Occipital lobe (tissue), 2 donors: ENCODE data around the gene LDLRAD4. TPM values are rescaled to one million over a fixed set of nuclear protein-coding genes. Genes with fewer than 3 reads are reported as not detected.
A peak's percentile ranks its signal among the peaks of the same experiment; 100 is the strongest.

Experiments
- DNase-seq: peaks from one replicate; lab custom pipeline; 2025; lab: John Stamatoyannopoulos, UW
- total RNA-seq: library from RNA; depleted of rRNA; stranded (reverse); fragments of >200 nt; gene quantifications from one replicate; pipeline ENCODE4 v1.2.3, GENCODE V29; 2014

LDLRAD4 gene
- total RNA-seq, 1 donor from 2014 or later = 129 TPM

DNA sequence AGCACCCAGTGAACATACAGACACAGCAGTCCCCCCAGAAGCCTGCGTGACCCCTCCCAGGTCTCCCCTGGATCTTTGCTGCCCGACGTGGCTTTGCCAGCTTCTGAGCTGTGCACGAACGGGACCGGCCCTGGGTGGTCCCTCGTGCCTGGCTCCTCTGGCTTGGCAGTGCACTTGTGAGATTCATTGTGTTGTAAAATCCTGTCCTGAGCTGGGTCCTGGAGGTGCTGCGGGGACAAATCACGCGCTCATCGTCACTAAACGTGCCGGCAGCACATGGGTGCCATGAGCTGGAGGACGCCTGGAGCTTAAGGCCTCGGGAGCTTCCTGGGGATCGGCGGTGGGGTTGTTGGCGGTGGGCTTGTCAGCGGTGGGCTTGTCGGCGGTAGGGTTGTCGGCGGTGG, 402.9 kb downstream of the LDLRAD4 start:
- no peak for DNase-seq

DNA sequence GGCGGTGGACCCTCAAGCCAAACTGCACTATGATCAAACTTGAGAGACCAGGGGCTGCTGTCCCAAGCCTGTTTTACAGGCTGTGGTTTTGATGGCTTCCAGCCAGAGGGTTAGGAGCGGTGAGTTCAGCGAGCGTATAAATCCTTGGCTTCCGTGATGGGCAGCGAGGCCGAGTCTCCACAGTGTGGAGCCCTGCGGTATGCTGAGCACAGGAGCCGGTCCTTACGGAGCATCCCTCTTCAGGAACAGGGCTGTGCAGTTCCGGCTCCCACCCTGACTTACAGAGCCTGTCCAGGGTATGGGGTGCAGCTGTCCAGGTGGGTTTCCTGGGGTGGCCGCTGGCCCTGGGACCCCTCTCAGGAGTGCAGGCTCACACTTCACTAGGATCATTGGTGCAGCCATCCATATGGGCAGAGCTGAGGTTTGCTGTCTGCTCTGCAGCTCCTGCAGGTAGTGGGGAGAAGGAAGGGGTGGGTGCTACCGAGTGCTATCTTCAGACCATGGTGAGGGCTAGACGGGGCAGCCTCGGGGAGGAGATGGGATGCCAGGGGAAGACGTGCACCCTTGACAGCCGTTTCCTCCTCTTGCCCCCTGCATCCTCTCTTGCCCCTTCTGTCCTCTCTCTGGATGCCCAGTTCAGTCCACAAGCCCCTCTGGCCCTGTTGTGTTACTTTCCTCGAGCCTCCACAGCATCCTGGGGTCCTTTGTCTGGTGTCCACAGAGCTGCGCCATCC, 403.5 kb downstream of the LDLRAD4 start:
- no peak for DNase-seq

DNA sequence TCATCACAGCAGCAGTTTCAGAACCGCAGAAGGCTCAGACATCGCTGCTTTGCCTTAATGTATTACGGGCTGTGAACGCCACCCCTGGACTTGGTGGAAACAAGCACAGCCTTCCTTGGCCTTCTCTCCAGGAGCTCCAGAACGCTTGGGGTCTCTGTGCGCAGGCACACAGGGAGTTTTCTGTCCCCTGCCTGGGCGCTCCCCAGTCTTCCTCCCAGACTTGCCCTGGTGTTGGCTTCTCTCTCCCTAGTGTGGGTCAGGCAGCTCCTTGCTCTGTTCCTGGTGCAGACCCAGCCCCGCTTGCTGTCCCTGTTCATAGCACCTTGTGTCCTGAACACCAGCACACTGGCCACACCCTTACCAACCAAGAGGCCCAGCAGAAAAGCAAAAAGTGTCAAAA, 404.2 kb downstream of the LDLRAD4 start:
- no peak for DNase-seq

GRCh38 chr18:13623348-13623747, 404.8 kb downstream of the LDLRAD4 start:
- no peak for DNase-seq

GRCh38 chr18:13623871-13624270, 405.3 kb downstream of the LDLRAD4 start:
- no peak for DNase-seq

DNA sequence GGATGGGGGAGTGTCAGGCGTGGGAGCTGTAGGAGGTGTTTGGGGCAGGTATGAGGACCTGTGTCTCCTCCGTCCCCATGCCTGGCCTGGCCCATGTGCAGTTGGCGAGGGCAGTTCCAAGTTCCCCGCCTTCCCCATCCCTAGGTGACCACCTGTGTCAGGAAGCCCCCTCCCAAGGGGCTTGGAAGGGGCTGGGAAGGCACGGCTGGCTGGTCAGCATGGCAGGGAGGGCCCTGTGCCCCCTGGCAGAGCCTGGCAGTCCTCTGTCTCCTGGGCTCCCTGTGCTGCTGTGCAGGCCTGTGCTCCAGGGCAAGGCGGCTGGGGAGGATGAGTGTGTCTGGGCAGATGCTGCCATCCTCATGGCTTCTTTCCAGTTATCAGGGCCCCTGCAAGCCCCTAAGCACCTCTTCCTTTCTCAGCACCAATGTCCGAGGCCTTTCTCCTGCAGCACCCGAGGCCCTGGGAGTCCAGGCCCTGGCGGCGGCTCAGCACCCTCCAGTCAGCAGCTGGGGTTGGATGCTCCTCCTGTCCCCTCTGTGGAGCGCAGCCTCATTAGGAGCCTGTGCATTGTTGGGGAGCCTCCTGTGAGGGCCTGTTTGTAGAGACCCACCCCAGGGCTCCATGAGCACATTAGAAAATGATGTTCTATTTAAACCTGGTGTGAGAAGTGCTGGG, 406.1 kb downstream of the LDLRAD4 start:
- no peak for DNase-seq

DNA sequence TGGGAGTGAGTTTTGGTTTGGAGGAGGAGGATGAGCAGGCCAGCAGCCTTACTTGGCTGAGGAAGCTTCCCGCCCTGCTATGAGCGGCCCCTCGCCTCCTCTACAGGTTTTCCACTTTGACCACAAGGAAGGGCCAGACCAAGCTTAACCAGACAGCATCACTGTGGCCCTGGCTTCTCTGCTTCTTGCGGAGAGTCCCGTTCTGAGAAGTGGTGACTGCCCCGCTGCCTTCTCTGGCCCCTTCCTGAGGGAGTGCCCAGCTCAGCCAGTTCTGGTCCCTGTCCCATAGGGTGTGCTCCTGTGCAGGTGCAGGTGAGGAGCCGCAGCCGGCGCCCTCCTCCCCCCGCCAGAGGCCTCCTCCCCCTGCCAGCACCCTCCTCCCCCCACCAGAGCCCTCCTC, 406.8 kb downstream of the LDLRAD4 start:
- no peak for DNase-seq

- DNase-seq = no peak
Measured at GRCh38 chr18:13625843-13626543, 407.4 kb downstream of the LDLRAD4 start.

GRCh38 chr18:13626544-13626908, 408.0 kb downstream of the LDLRAD4 start:
- no peak for DNase-seq

- no peak for DNase-seq
Measured at GRCh38 chr18:13627639-13628038, 409.1 kb downstream of the LDLRAD4 start.

- no peak for DNase-seq
Measured at GRCh38 chr18:13628211-13628610, 409.7 kb downstream of the LDLRAD4 start.

DNA sequence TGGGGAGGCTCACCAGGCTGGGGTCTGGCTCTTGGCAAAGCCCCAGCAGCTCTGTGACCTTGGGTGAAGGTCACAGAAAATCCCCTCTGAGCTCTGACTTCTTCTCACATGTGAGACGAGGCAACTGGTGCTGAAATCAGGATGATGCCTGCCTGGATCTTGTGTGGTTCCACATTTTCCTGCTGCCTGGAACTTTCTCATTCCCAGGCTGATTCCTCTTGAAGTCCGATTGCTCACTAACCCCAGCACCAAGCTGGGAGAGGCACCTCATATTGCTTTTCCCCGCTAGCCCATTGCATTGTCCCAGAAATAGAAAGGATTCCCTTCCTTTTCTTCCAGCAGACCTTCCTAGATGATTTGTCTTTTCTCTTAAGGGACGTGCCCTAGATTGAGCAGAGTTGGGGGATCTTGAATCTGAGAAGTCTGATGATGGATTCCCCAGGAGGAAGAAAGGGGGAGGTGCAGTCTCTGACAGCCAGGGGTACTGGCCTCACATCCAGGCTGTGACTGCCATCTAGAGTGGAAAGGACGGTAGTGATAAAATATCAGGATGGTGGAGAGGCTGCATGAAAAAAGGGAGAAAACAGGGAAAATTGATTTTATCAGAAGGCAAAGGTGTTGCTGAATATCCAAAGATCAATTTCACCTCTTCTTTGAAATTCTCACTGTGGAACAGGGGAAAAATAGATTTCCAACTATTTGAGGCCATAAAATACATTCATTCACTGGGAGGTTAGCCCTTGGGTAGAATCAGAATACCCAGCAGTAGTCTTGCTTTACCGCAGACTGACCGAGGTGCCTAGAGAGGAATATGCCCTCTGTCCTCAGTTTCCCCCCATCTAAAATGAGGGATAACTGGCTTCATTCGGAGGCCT, 411.5 kb downstream of the LDLRAD4 start:
- DNase-seq = peak; percentile 52

DNA sequence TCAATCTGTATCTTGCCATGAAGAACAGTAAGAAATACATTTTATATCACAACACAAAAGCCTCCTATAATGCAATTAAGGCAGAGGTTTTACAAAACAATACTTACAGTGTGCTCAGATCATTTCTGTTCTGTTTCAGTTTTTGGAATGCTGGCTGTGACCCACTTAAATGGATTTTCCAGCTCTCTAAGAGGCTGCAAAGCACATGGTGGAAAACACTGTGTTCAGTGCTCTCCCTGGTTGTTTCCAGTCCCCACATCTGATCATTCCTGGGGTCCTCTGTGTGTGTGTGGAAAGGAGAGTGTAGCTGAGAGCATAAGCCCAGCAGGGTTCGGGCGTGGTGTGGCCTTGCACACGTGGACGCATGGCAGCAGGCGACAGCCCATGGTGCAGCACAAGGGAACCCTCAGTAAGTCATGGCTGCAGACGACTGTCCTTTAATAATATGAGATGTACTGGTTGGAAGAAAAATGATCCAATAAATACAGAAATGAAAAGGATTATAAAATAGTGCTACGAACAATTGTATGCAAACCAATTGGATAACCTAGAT, 412.2 kb downstream of the LDLRAD4 start:
- no peak for DNase-seq

GRCh38 chr18:13633700-13634099, 415.1 kb downstream of the LDLRAD4 start:
- no peak for DNase-seq

DNA sequence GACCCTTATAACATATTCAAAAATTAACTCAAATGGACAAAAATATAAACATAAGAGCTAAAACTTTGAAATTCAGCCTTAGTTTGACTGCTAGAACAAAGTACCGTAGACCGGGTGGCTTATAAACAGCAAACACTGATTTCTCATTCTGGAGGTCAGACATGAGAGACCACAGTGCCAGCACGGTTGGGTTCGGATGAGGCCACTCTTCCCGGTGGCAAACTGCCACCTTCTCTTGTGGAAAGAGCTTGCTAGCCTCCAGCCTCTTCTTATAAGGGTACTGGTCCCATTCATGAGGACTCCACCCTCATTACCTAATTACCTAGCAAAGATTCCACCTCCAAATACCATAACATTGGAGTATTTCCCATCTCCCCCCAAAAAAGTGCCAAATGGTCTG, 416.5 kb downstream of the LDLRAD4 start:
- no peak for DNase-seq

DNA sequence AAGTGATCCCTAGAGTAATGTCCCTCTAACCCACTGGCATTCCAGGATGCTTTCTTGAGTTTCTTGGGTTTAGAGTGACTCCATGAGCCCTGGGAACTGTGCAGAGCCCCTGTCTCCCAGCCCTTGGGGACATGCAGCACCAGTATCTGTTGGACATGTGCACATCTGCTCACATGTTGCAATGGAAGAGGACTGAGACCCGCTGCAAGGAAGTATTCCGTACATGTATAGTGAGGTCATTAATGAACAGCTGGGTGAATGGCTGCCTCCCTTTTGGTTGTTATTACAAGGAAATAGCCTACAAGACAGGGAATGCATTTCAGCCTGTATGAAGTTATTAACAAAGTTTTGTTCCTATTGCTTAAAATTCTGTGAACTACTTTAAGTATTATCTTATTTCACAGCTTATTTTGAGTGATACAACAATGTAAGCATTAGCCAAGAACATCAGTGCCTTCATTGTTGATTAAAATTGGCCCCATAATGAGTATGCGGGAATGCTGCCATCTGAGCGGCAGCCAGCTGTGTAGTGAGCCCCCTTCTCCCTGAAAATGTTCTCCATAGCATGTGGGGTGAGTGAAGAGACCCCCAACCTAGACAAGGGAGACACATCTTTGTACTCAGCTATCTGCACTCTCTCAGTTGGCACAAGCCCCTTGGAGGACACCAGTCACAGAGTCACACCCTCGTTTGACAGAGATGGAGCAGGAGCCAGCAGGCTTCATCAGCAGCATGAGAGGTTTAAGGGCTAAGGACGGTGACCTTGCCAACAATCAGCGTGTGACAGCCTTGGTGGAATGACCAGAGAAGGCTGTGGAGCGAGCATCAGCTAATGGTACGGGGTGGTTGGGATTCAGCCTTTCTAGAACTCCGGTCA, 420.4 kb downstream of the LDLRAD4 start:
- DNase-seq = no peak

- no peak for DNase-seq
Measured at GRCh38 chr18:13640266-13640860, 421.8 kb downstream of the LDLRAD4 start.

DNA sequence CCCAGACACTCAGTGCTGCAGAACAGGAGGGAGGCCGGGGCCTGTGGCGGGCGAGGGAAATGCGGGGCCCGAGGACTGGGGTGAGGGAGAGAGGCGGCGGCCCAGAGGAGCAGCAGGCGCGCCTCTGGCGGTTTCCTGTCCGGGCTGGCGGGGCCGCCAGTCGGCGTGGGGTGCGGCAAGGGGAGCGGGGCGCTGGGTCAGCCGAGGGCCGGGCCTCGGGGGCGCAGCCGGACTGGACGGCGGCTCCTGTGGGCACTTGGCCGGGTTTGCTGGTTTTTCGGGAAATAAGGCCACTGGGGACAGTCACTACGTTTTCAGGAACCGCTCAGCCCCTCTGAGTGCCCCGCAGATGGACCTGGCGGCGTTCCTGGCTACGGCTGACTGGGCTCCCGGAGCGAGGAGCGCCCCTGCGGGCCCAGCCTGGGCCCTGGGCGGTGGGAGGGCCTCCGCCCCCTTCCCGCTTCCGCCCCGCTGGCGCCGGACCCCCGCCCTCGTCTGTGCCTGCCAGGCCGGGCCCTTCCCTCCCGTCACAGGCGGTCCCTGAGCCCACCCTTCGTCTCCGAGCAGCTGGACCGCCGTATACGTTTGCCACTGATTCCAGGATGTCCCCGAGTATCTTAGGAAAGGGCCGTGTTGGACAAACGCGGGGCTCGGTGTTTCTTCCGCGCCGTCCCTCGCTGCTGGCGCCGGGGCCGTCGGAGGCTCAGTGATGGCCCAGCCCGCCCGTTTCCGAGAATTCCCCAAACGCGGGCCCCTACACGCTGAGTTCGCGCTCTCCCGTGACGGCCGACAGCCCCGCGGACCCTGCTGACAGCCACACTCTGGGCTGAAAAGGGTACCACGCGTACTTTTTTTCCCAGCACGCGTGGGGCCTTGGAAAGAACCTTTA, 423.2 kb downstream of the LDLRAD4 start:
- no peak for DNase-seq

DNA sequence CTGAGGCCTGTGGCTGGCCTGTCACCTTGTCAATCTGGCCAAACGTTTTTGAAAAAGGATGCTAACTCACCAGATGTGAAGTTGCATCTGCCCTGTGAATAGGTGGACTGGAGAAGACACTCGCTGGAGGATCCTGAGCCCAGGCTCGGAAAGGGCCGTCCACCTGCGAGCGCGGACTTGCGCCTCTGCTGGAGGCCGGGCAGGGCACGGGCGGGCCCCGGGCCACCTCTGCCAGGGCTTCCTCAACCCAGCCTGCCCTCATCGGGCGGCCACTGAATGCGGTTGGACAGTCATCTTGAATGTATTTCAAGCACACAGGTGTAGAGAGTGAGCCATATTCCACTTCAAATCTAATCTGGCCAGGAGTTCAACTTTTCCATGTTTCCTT, 423.9 kb downstream of the LDLRAD4 start:
- no peak for DNase-seq
